ENCODE data around the gene NAV2. TPM values are rescaled to one million over a fixed set of nuclear protein-coding genes. Genes with fewer than 3 reads are reported as not detected.

NAV2 gene
- polyA plus RNA-seq, 3 donors, result not detected

DNA sequence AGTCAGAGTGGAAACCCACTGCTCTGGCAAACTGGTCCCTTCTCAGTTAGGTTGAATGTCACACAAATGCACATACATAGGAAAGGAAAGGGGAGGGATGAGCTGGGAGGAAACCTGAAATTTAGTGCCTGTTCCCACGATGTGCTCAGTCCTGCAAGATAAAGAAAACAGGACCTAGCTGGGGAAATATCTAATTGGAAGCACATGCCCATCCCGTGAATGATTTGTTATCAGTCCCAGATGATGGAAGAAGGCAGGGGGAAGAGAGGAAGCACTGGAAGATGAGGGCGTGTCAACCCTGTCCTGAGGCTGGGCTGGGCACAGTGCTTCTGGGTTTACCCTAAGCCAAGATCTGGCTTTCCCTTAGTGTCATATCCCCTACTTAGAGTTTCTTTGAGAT is 173.9 kb downstream of the NAV2 start:
- Histone ChIP-seq H3K9me3 (replicated peaks in 1 of 2; ENCODE audit: control insufficient read depth in 1 of 2, insufficient read depth in 1 of 2, low read length in 2 of 2) (no peaks in the 10 kb centered on the region), H3K79me2 (ENCODE audit: insufficient read depth, low read length) (no peaks in the 10 kb centered on the region), H3K36me3 (replicated peaks in 1 of 2; ENCODE audit: control insufficient read depth in 1 of 2, insufficient read depth in 2 of 2, low read length in 2 of 2) (no peaks in the 10 kb centered on the region), H3K4me3 (replicated peaks in 1 of 3; ENCODE audit: low read depth in 2 of 3, low read length in 3 of 3) (no peak overlapping the region), H2AFZ (ENCODE audit: insufficient read depth, low read depth, low read length, poor library complexity, severe bottlenecking) (no peak overlapping the region), H3K27me3 (ENCODE audit: control insufficient read depth in 2 of 2, insufficient read depth in 2 of 2, low read length in 2 of 2) (no peaks in the 10 kb centered on the region), H3K9ac (ENCODE audit: insufficient read depth, low read length, poor library complexity, severe bottlenecking) (no peak overlapping the region), H3K4me1 (ENCODE audit: control insufficient read depth in 1 of 2, insufficient read depth in 2 of 2, low read length in 2 of 2) (no peaks in the 10 kb centered on the region), H3K27ac (ENCODE audit: low read depth in 1 of 2, low read length in 2 of 2) (no peak overlapping the region), H4K20me1 (ENCODE audit: insufficient read depth, low read length) (no peaks in the 10 kb centered on the region), H3K4me2 (replicated peaks; ENCODE audit: extremely low read depth, low read length, poor library complexity, severe bottlenecking) (no peak overlapping the region)
- Mint-ChIP-seq H3K27ac (no peak overlapping the region), H3K4me3 (no peak overlapping the region), H3K27me3 (ENCODE audit: low read depth in 3 of 3) (peaks cover 0 to 2% (median 0%) of the 10 kb centered on the region in 3 donors), H3K36me3 (no peaks in the 10 kb centered on the region), H3K4me1 (no peaks in the 10 kb centered on the region), H3K9me3 (peaks cover 0 to 6% (median 0%) of the 10 kb centered on the region in 7 donors)
- intact Hi-C loops (cut with micrococcal nuclease), result no loop called here
- 90% methylated on average over 2 of the region's 3 CpGs for WGBS (ENCODE audit: insufficient coverage)
- no peak for DNase-seq
- TF ChIP-seq, protein P1, sequence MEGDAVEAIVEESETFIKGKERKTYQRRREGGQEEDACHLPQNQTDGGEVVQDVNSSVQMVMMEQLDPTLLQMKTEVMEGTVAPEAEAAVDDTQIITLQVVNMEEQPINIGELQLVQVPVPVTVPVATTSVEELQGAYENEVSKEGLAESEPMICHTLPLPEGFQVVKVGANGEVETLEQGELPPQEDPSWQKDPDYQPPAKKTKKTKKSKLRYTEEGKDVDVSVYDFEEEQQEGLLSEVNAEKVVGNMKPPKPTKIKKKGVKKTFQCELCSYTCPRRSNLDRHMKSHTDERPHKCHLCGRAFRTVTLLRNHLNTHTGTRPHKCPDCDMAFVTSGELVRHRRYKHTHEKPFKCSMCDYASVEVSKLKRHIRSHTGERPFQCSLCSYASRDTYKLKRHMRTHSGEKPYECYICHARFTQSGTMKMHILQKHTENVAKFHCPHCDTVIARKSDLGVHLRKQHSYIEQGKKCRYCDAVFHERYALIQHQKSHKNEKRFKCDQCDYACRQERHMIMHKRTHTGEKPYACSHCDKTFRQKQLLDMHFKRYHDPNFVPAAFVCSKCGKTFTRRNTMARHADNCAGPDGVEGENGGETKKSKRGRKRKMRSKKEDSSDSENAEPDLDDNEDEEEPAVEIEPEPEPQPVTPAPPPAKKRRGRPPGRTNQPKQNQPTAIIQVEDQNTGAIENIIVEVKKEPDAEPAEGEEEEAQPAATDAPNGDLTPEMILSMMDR (IDR thresholded peaks at IDR 0.05), result no peak

DNA sequence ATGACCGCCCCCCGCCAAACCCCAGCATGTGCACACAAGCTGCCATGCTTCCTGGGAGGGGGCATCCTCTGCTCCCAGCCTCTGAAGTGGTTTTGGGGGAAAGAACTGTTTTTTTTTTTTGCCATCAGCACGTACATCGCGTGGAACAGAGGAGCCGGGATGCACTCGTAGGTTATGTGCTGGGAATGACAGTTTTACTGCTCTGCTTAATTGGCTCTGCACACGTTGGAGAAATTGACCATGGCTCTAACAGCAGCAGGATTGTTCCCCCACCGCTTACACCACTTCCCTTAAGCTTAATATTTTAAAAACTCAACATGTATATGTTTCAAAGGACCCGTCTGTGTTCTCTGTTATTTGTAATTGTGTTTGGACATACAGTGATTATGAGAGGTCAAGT is 175.2 kb downstream of the NAV2 start:
- no peaks in the 10 kb centered on the region for H4K20me1 ChIP-seq (ENCODE audit: insufficient read depth, low read length)
- H3K4me2 ChIP-seq (replicated peaks; ENCODE audit: extremely low read depth, low read length, poor library complexity, severe bottlenecking), result no peak overlapping the region
- DNase-seq, result no peak
- H3K36me3 ChIP-seq (replicated peaks in 1 of 2; ENCODE audit: control insufficient read depth in 1 of 2, insufficient read depth in 2 of 2, low read length in 2 of 2), result no peaks in the 10 kb centered on the region
- Mint-ChIP-seq H3K27ac (no peak overlapping the region), H3K36me3 (no peaks in the 10 kb centered on the region), H3K9me3 (peaks cover 0 to 3% (median 0%) of the 10 kb centered on the region in 7 donors), H3K4me3 (no peak overlapping the region), H3K27me3 (ENCODE audit: low read depth in 3 of 3) (peaks cover 0 to 2% (median 0%) of the 10 kb centered on the region in 3 donors), H3K4me1 (no peaks in the 10 kb centered on the region)
- 94% methylated on average over 4 of the region's 10 CpGs for WGBS (ENCODE audit: insufficient coverage)
- no peak overlapping the region for H2AFZ ChIP-seq (ENCODE audit: insufficient read depth, low read depth, low read length, poor library complexity, severe bottlenecking)
- intact Hi-C loops (cut with micrococcal nuclease), result no loop called here
- no peak overlapping the region for H3K4me3 ChIP-seq (replicated peaks in 1 of 3; ENCODE audit: low read depth in 2 of 3, low read length in 3 of 3)
- TF ChIP-seq, protein P1 (IDR thresholded peaks at IDR 0.05), result no peak
- no peak overlapping the region for H3K9ac ChIP-seq (ENCODE audit: insufficient read depth, low read length, poor library complexity, severe bottlenecking)
- H3K4me1 ChIP-seq (ENCODE audit: control insufficient read depth in 1 of 2, insufficient read depth in 2 of 2, low read length in 2 of 2), result no peaks in the 10 kb centered on the region
- H3K79me2 ChIP-seq (ENCODE audit: insufficient read depth, low read length), result no peaks in the 10 kb centered on the region
- H3K27ac ChIP-seq (ENCODE audit: low read depth in 1 of 2, low read length in 2 of 2), result no peak overlapping the region
- H3K9me3 ChIP-seq (replicated peaks in 1 of 2; ENCODE audit: control insufficient read depth in 1 of 2, insufficient read depth in 1 of 2, low read length in 2 of 2), result no peaks in the 10 kb centered on the region
- H3K27me3 ChIP-seq (ENCODE audit: control insufficient read depth in 2 of 2, insufficient read depth in 2 of 2, low read length in 2 of 2), result no peaks in the 10 kb centered on the region

All from CD14-positive monocyte (primary cell).